NB4 (cell line): ENCODE data around the gene CIDEB.

Experiments used
- DNase-seq: peaks from one replicate; pipeline ENCODE4 v3.0.0; 2010; ENCODE audit warnings: low read depth
- H3K4me3 ChIP-seq: one replicate; pipeline ENCODE4 v1.5.1; 2011; ENCODE audit warnings: mild to moderate bottlenecking, low read depth, low read length, moderate library complexity
- CTCF ChIP-seq: IDR thresholded peaks from one replicate; pipeline ENCODE4 v1.5.1; 2012; ENCODE audit warnings: low read depth, low read length
- MAX ChIP-seq: IDR thresholded peaks from 2 replicates; pipeline ENCODE4 v1.6.1; 2011; ENCODE audit warnings: low read depth, low read length
- MYC ChIP-seq: IDR thresholded peaks from 2 replicates; pipeline ENCODE4 v1.6.1; 2011; ENCODE audit warnings: low read depth, low read length
- POLR2A ChIP-seq: IDR thresholded peaks from 2 replicates; pipeline ENCODE4 v1.6.1; 2011; ENCODE audit warnings: mild to moderate bottlenecking; ENCODE audit not compliant: insufficient read length; ENCODE audit errors: extremely low read depth

Gene CIDEB

GRCh38 chr14:24282736-24283135 lies 25.0 kb downstream of the CIDEB start:
- DNase-seq: no peak
- TF ChIP-seq POLR2A (no peak), CTCF (no peak), MYC (no peak)

GRCh38 chr14:24281636-24282035 lies 26.1 kb downstream of the CIDEB start:
- DNase-seq: no peak
- H3K4me3 ChIP-seq: no peak overlapping the region
- TF ChIP-seq MAX (no peak), CTCF (no peak), POLR2A (no peak), MYC (no peak)

More at GRCh38 chr14:24282736-24283135, 25.0 kb downstream of the CIDEB start:
- no peak overlapping the region for H3K4me3 ChIP-seq

- H3K4me3 ChIP-seq: no peak overlapping the region
- no peak for DNase-seq
- no peak for TF ChIP-seq MAX
- TF ChIP-seq POLR2A: no peak
- no peak for TF ChIP-seq CTCF
- TF ChIP-seq MYC: no peak
Measured at GRCh38 chr14:24280797-24281460, 26.8 kb downstream of the CIDEB start.

GRCh38 chr14:24279301-24280186 lies 28.2 kb downstream of the CIDEB start:
- no peak overlapping the region for H3K4me3 ChIP-seq
- DNase-seq: peak; percentile 58
- TF ChIP-seq MAX (no peak), MYC (no peak), POLR2A (no peak), CTCF (peak; percentile 45)

GRCh38 chr14:24278424-24278823 lies 29.4 kb downstream of the CIDEB start:
- H3K4me3 ChIP-seq: no peak overlapping the region
- TF ChIP-seq POLR2A: no peak
- no peak for TF ChIP-seq CTCF
- no peak for TF ChIP-seq MAX
- TF ChIP-seq MYC: no peak
- no peak for DNase-seq
